ENCODE results near the gene AFDN. TPM values are rescaled to one million over a fixed set of nuclear protein-coding genes. Genes with fewer than 3 reads are reported as not detected.

AFDN gene
- total and polyA plus RNA-seq, 10 of the 15 experiments (the other 5 are each of a cell fraction or from before 2014, with no cell fraction given): 5.7 to 68.2 (median 45.1) TPM

GRCh38 chr6:167985911-167986595, 159.3 kb downstream of the AFDN start:
- Histone ChIP-seq H3K9me3 (replicated peaks; ENCODE audit: control insufficient read depth, insufficient read depth, low read length) (no peaks in the 10 kb centered on the region; the same call in 2 of the 3 replicates), H3K4me1 (ENCODE audit: control insufficient read depth, insufficient read depth, low read length) (no peaks in the 10 kb centered on the region), H2AFZ (ENCODE audit: control insufficient read depth, low read depth, low read length) (no peak overlapping the region), H3K36me3 (ENCODE audit: control insufficient read depth in 2 of 2, insufficient read depth in 2 of 2, low read length in 1 of 2) (no peaks in the 10 kb centered on the region), H3K9ac (ENCODE audit: control insufficient read depth, insufficient read depth, low read length) (no peak overlapping the region), H3K4me2 (ENCODE audit: control insufficient read depth, insufficient read depth) (no peak overlapping the region), H3K27ac (ENCODE audit: control insufficient read depth, insufficient read depth) (no peak overlapping the region), H3K27me3 (replicated peaks in 1 of 2; ENCODE audit: control insufficient read depth in 2 of 2, insufficient read depth in 2 of 2, low read length in 1 of 2) (no peaks in the 10 kb centered on the region), H3K4me3 (no peak overlapping the region), H3K79me2 (ENCODE audit: control insufficient read depth, insufficient read depth, low read length) (no peaks in the 10 kb centered on the region), H4K20me1 (ENCODE audit: control insufficient read depth, insufficient read depth) (no peaks in the 10 kb centered on the region)
- ATAC-seq (no peak), DNase-seq (ENCODE audit: low read depth, low spot score) (no peak), FAIRE-seq (no peak)
- ChIA-PET SMC1A (ENCODE audit: uncharacterized antibody, unreplicated experiment) (no interaction called here), CTCF (no interaction called here), RAD21 (ENCODE audit: unreplicated experiment) (no interaction called here), POLR2A (no interaction called here)
- 71% methylated on average over 38 of the region's 39 CpGs for WGBS (ENCODE audit: insufficient coverage, insufficient replicate concordance, low lambda C conversion rate, missing lambda C conversion rate)
- intact Hi-C loops (cut with micrococcal nuclease; ENCODE audit: unreplicated experiment): no loop called here
- TF ChIP-seq YY1 (IDR thresholded peaks at IDR 0.05; ENCODE audit: low read depth, low read length) (no peak), LARP7 (IDR thresholded peaks at IDR 0.05) (no peak), TBL1XR1 (IDR thresholded peaks at IDR 0.05; ENCODE audit: low read depth, low read length) (no peak), SP1 (IDR thresholded peaks at IDR 0.05; ENCODE audit: low read depth, low read length) (no peak), ZNF592 (IDR thresholded peaks at IDR 0.05) (no peak), IRF3 (IDR thresholded peaks at IDR 0.05) (no peak), FOS (IDR thresholded peaks at IDR 0.05; ENCODE audit: borderline replicate concordance, extremely low read depth, insufficient read length) (no peak), FOXM1 (IDR thresholded peaks at IDR 0.05; ENCODE audit: low read depth, low read length) (no peak), CBX3 (IDR thresholded peaks at IDR 0.05; ENCODE audit: borderline replicate concordance, low read depth) (no peak), HDGF (IDR thresholded peaks at IDR 0.05) (no peak), TARDBP (IDR thresholded peaks at IDR 0.05; ENCODE audit: borderline replicate concordance) (no peak), TCF7 (IDR thresholded peaks at IDR 0.05; ENCODE audit: borderline replicate concordance) (no peak), BMI1 (IDR thresholded peaks at IDR 0.05; ENCODE audit: borderline replicate concordance) (no peak), RFX5 (IDR thresholded peaks at IDR 0.05; ENCODE audit: low read depth, low read length) (no peak), SMAD1 (IDR thresholded peaks at IDR 0.05; ENCODE audit: low read depth, partially characterized antibody) (no peak), SUPT20H (IDR thresholded peaks at IDR 0.05; ENCODE audit: borderline replicate concordance, control insufficient read depth, low read depth, low read length) (no peak), RAD21 (IDR thresholded peaks at IDR 0.05; ENCODE audit: insufficient read depth, low read depth, low read length) (no peak), RCOR1 (conservative IDR thresholded peaks at IDR 0.05; ENCODE audit: low read depth, low read length) (no peak)
- no TSS peak for BruUV-seq (replicated peaks)
- in situ Hi-C loops (cut with MboI): no loop called here

Measured in GM12878 (cell line).